HG03108 (cell line): Measurements from ENCODE around the gene LRRC45.
A peak's percentile ranks its signal among the peaks of the same experiment; 100 is the strongest.
"Not testable (repeated sequence)": the region's sequence is repeated elsewhere in the genome, so short reads cannot be mapped to it uniquely, and the experiment has no call there.

ENCODE experiments used
- ATAC-seq: cut with Tn5 transposase; IDR thresholded peaks from one replicate; pipeline ENCODE4 v1.9.1; 2021; ENCODE audit warnings: moderate library complexity; ENCODE audit not compliant: unreplicated experiment

LRRC45 gene

GRCh38 chr17:82033359-82034085, 10.4 kb downstream of the LRRC45 start:
- no peak for ATAC-seq

DNA sequence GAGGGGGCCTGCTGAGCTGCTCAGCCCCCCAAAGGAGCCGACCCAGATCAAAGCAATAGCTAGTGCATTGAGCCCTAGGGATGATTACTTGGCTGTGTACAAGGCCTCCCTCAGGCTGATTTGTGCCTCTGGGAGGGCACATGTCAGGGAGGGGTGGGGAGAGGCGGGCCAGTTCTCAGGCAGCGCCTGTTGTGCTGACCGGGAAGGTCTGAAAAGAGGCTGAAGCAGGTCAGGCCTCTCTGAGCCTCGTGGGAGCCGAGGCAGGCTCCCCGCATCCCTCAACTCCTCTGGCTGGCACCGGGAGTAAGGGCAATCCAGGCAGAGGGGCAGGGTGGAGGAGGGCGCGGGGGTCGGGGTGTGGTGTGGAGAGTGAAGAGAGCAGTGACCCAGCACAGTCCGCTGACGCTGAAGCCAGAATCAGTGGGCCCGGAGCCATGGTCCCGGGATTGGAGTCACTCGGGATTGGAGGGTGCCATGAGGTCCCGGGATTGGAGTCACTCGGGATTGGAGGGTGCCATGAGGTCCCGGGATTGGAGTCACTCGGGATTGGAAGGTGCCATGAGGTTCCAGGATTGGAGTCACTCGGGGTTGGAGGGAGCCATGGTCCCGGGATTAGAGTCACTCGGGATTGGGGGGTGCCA, 11.4 kb downstream of the LRRC45 start:
- no peak for ATAC-seq

- ATAC-seq = no peak
These were observed 12.4 kb downstream of the LRRC45 start for GRCh38 chr17:82035488-82035887.

- no peak for ATAC-seq
These were observed 13.0 kb downstream of the LRRC45 start for GRCh38 chr17:82035956-82036633.

GRCh38 chr17:82036634-82037091, 13.6 kb downstream of the LRRC45 start:
- no peak for ATAC-seq

GRCh38 chr17:82037092-82037888, 14.2 kb downstream of the LRRC45 start, which contains the start of gene DCXR:
TSS of gene DCXR (minus strand) at chr17:82037697. CDS start at chr17:82037682, 15 bp downstream.
- peak; percentile 89 for ATAC-seq

GRCh38 chr17:82037889-82038195, 14.7 kb downstream of the LRRC45 start:
- ATAC-seq = no peak

- not testable (repeated sequence) for ATAC-seq
These were observed 15.8 kb downstream of the LRRC45 start for GRCh38 chr17:82038796-82039409.

- no peak for ATAC-seq
These were observed 16.7 kb downstream of the LRRC45 start for GRCh38 chr17:82039695-82040299.

GRCh38 chr17:82041144-82041814, 18.2 kb downstream of the LRRC45 start:
- ATAC-seq = no peak

GRCh38 chr17:82042649-82043048, 19.5 kb downstream of the LRRC45 start:
- ATAC-seq = no peak

DNA sequence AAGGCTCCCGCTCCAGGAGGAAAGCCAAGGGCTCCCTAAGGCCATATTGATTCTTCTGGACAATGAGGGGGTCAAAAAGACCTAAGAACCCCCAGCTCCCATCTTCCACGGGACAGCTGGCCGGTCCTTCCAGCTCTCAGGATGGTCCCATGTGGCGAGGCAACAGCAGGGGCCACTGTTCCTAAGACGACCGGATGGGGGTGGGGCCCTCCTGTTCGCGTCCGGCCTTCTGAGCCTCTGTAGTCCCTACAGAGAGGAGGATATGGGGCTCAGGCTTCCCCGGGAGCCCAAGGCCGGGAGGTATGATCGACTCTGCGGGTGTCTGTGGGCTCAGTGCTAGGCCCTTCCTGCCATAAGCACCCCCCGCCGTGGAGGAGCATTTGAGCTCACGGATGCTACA, 20.4 kb downstream of the LRRC45 start:
- ATAC-seq = no peak

- no peak for ATAC-seq
These were observed 22.9 kb downstream of the LRRC45 start for GRCh38 chr17:82045936-82046484.

DNA sequence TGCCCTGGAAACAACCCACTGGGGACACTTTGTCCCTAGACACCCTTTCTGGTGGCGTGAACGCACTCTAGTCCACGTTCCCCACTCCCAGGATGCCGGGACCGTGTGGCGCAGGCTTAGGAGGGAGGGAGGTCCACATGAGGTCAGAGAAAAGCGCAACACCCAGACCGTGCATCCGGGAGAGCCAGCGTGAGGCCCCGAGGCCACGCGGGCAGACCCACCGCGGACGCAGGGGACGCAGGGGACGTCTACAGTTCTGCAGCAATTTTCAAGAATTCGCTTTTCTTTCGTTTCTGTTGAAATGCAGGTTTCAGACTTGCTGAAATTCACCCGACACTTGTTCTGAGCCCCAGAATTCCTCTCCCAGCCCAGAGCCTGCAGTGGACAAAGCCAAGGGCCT, 23.8 kb downstream of the LRRC45 start:
- no peak for ATAC-seq

GRCh38 chr17:82047379-82047778, 24.3 kb downstream of the LRRC45 start:
- no peak for ATAC-seq

GRCh38 chr17:82047914-82048570, 24.9 kb downstream of the LRRC45 start:
- no peak for ATAC-seq

GRCh38 chr17:82048571-82048971, 25.5 kb downstream of the LRRC45 start:
- ATAC-seq = no peak

DNA sequence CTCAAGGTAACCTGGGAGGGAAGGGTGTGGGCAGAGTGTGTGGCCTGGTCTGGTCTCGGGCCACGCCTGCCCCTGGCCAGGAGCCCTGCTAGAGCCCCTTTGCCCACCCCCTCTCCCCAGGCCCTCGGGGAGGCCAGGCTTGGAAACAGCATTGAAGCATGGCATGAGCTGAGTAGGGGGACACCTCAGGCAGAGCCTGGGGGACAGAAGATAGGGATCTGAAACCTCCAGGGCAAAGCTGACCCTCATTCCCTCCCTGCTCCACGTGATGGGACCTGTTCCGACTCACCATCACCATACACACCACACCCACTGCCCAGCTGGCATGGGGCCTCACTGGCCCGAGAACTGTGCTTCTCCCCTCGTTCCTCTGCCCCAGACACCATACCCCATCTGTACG, 26.0 kb downstream of the LRRC45 start:
- no peak for ATAC-seq

GRCh38 chr17:82049521-82049971, 26.4 kb downstream of the LRRC45 start:
- ATAC-seq = no peak
